ENCODE data around the gene ACYP1.

DNA sequence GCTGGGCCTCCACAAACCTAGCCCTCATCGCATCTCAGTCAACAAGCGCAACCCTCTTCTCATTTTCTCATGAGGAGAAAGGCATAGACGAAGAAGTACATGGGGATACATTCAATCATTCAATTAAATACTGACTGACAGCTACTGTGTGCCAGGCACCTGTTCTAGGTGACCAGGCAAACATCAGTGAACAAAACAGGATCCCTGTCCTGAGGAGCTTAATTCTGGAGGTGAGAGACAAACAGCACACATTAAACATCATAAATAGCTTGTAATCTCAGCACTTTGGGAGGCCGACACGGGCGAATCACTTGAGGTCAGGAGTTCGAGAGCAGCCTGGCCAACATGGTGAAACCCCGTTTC lies 362 bp upstream of the ACYP1 start:
- TF ChIP-seq CTCF (IDR thresholded peaks at IDR 0.05; ENCODE audit: insufficient read depth, low read length): no peak
- no peak for TF ChIP-seq GABPA (IDR thresholded peaks at IDR 0.05; ENCODE audit: low read depth)
- no peak for TF ChIP-seq POLR2AphosphoS5 (IDR thresholded peaks at IDR 0.05; ENCODE audit: low read depth)
- TF ChIP-seq, protein P1, sequence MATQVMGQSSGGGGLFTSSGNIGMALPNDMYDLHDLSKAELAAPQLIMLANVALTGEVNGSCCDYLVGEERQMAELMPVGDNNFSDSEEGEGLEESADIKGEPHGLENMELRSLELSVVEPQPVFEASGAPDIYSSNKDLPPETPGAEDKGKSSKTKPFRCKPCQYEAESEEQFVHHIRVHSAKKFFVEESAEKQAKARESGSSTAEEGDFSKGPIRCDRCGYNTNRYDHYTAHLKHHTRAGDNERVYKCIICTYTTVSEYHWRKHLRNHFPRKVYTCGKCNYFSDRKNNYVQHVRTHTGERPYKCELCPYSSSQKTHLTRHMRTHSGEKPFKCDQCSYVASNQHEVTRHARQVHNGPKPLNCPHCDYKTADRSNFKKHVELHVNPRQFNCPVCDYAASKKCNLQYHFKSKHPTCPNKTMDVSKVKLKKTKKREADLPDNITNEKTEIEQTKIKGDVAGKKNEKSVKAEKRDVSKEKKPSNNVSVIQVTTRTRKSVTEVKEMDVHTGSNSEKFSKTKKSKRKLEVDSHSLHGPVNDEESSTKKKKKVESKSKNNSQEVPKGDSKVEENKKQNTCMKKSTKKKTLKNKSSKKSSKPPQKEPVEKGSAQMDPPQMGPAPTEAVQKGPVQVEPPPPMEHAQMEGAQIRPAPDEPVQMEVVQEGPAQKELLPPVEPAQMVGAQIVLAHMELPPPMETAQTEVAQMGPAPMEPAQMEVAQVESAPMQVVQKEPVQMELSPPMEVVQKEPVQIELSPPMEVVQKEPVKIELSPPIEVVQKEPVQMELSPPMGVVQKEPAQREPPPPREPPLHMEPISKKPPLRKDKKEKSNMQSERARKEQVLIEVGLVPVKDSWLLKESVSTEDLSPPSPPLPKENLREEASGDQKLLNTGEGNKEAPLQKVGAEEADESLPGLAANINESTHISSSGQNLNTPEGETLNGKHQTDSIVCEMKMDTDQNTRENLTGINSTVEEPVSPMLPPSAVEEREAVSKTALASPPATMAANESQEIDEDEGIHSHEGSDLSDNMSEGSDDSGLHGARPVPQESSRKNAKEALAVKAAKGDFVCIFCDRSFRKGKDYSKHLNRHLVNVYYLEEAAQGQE (IDR thresholded peaks at IDR 0.05; ENCODE audit: insufficient replicate concordance, low read depth): no peak
